Measurements from ENCODE around the gene FBXW9. TPM values are rescaled to one million over a fixed set of nuclear protein-coding genes. Genes with fewer than 3 reads are reported as not detected.
A peak's percentile ranks its signal among the peaks of the same experiment; 100 is the strongest.
"Not testable (repeated sequence)": the region's sequence is repeated elsewhere in the genome, so short reads cannot be mapped to it uniquely, and the experiment has no call there.

FBXW9 gene
- total RNA-seq, 6 experiments from 2014 or later, result 1.6 to 4.9 (median 2.6) TPM

DNA sequence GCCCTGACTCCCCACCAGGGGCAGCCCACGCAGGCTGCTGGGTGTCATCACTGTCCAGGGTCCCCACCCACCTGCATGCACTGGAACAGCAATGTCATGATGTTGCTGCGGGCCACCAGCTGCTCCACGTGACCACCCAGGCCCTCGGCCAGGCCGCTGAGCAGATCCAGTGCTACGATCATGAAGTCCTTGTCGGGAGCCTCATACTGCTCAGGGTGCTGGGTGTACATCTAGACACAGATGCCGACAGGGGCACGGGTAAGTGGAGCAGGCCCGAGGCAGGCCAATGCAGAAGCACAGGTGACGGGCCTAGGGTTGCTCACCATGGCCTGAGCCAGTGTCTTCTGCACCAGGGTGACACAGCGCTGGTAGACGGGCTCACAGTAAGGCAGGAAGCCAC is 8.7 kb upstream of the FBXW9 start:
- Histone ChIP-seq H3K27ac (no peak overlapping the region), H3K27me3 (no peaks in the 10 kb centered on the region), H3K9me3 (no peaks in the 10 kb centered on the region), H3K4me1 (no peaks in the 10 kb centered on the region), H3K4me3 (no peak overlapping the region), H3K36me3 (peaks cover under 1 to 82% (median 38%) of the 10 kb centered on the region in 4 donors)
- peak in 1 of 4 donors; percentile 8 for ATAC-seq
- WGBS (ENCODE audit: insufficient coverage, low coverage, low lambda C conversion rate, missing lambda C conversion rate), result 100% methylated on average over 1 of the region's 13 CpGs
- DNase-seq, result no peak
- TF ChIP-seq POLR2A (IDR thresholded peaks at IDR 0.05), result no peak
- TF ChIP-seq, protein P1, sequence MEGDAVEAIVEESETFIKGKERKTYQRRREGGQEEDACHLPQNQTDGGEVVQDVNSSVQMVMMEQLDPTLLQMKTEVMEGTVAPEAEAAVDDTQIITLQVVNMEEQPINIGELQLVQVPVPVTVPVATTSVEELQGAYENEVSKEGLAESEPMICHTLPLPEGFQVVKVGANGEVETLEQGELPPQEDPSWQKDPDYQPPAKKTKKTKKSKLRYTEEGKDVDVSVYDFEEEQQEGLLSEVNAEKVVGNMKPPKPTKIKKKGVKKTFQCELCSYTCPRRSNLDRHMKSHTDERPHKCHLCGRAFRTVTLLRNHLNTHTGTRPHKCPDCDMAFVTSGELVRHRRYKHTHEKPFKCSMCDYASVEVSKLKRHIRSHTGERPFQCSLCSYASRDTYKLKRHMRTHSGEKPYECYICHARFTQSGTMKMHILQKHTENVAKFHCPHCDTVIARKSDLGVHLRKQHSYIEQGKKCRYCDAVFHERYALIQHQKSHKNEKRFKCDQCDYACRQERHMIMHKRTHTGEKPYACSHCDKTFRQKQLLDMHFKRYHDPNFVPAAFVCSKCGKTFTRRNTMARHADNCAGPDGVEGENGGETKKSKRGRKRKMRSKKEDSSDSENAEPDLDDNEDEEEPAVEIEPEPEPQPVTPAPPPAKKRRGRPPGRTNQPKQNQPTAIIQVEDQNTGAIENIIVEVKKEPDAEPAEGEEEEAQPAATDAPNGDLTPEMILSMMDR (IDR thresholded peaks at IDR 0.05), result no peak
- intact Hi-C loops (cut with DNase I), result loop anchor here in 1 of 2 donors (10.0 kb wide), 1 partner anchor 50 kb away; the partner anchor contains the start of gene BEST2

DNA sequence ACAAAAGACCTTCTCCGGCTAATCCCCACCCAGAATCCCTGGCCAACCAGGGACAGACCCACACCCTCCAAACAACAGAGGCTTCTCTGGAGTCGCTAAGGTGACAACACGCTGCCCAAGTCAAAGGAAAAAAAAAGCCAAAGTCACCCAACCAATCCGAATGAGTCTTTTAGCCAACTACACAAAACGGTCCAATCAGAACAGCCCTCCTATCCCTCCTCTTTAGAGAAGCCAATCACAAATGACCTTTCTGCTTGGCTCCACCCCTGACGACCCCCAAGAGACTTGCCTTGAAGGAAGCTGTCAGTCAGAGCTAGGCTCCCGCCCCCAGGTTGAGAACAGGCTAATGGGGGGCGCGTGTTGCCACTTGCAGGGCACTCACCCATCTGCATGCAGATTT is 6.6 kb upstream of the FBXW9 start:
- H3K4me3 ChIP-seq, result no peak overlapping the region
- peaks cover 0 to 66% (median 31%) of the 10 kb centered on the region in 4 donors for H3K36me3 ChIP-seq
- no peak overlapping the region for H3K27ac ChIP-seq
- H3K4me1 ChIP-seq, result no peaks in the 10 kb centered on the region
- 79% methylated on average over 4 of the region's 9 CpGs for WGBS (ENCODE audit: insufficient coverage, low coverage, low lambda C conversion rate, missing lambda C conversion rate)
- H3K27me3 ChIP-seq, result no peaks in the 10 kb centered on the region
- DNase-seq (no peak), ATAC-seq (peak in 1 of 4 donors; percentile 9)
- TF ChIP-seq POLR2A (IDR thresholded peaks at IDR 0.05), result no peak
- TF ChIP-seq, protein P1 (IDR thresholded peaks at IDR 0.05), result no peak
- no peaks in the 10 kb centered on the region for H3K9me3 ChIP-seq
- intact Hi-C loops (cut with DNase I), result loop anchor here in 1 of 2 donors (10.0 kb wide), 1 partner anchor 52 kb away; the partner anchor contains the start of gene BEST2

DNA sequence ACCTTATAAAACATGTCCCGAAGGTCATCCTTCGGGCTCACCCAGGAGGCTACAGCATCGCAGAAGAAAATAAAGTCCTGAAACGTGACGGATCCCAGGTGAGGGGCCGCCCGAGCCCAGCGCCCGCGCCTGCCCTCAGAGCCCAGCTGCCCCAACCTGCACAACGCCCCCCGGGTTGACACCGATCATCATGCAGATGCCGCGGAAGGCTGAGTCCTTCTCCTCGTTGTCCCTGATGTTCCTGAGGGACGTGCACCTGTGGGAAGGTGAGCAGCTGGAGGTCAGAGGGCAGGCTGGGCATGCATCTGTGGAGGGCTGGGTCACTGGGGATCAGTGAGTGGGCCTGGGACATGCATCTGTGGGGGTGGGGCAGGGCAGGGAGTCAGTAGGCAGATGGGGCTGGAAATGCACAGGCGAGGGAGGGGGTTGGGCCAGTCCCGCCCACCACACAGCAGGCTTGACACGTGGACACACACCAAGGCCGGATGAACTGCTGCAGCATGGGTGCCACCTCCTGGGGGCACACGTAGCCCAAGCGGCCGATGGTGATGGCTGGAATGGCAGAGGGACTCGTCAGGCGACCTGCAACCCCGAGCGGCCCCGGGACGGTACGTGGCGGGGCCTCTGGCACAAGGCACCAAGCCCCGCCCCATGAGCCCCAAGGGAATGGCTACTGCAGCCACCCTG is 5.3 kb upstream of the FBXW9 start:
- intact Hi-C loops (cut with DNase I), result loop anchor here in 1 of 2 donors (10.0 kb wide), 1 partner anchor 53 kb away; the partner anchor contains the start of gene BEST2
- peaks cover 0 to 58% (median 28%) of the 10 kb centered on the region in 4 donors for H3K36me3 ChIP-seq
- DNase-seq, result no peak

GRCh38 chr19:12698138-12698537 is 1.7 kb upstream of the FBXW9 start:
- Histone ChIP-seq H3K4me1 (peaks cover 0 to 11% (median 4%) of the 10 kb centered on the region in 4 donors), H3K27ac (no peak overlapping the region), H3K9me3 (no peaks in the 10 kb centered on the region), H3K36me3 (peaks cover 0 to 26% (median 7%) of the 10 kb centered on the region in 4 donors), H3K27me3 (no peaks in the 10 kb centered on the region), H3K4me3 (no peak overlapping the region)
- DNase-seq, result no peak
- no peak for TF ChIP-seq POLR2A (IDR thresholded peaks at IDR 0.05)
- TF ChIP-seq, protein P1 (IDR thresholded peaks at IDR 0.05), result no peak
- WGBS (ENCODE audit: insufficient coverage, low coverage, low lambda C conversion rate, missing lambda C conversion rate), result 71% methylated on average over 5 of the region's 6 CpGs
- intact Hi-C loops (cut with DNase I), result no loop called here
- ATAC-seq, result no peak

More for the DNA sequence above, 5.3 kb upstream of the FBXW9 start:
- TF ChIP-seq, protein P1 (IDR thresholded peaks at IDR 0.05), result no peak
- no peak for TF ChIP-seq POLR2A (IDR thresholded peaks at IDR 0.05)
- peaks cover 0 to 4% (median 0%) of the 10 kb centered on the region in 4 donors for H3K4me1 ChIP-seq
- peak in 1 of 4 donors; percentile 7 for ATAC-seq
- 93% methylated on average over 14 of the region's 33 CpGs for WGBS (ENCODE audit: insufficient coverage, low coverage, low lambda C conversion rate, missing lambda C conversion rate)
- no peak overlapping the region for H3K27ac ChIP-seq
- H3K4me3 ChIP-seq, result no peak overlapping the region
- H3K27me3 ChIP-seq, result no peaks in the 10 kb centered on the region
- no peaks in the 10 kb centered on the region for H3K9me3 ChIP-seq

DNA sequence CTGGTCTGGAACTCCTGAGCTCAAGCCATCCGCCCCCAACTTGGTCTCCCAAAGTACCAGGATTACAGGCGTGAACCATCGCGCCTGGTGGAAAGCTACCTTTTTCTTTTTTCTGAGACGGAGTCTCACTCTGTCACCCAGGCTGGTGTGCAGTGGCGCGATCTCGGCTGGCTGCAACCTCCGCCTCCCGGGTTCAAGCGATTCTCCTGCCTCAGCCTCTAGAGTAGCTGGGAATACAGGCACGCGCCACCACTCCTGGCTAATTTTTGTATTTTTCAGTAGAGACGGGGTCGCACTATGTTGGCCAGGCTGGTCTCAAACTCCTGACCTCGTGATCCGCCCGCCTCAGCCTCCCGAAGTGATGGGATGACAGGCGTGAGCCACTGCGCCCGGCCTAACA is 994 bp upstream of the FBXW9 start:
- H3K27me3 ChIP-seq; DNase-seq; intact Hi-C loops (cut with DNase I); H3K27ac ChIP-seq; H3K4me3 ChIP-seq; H3K9me3 ChIP-seq; ATAC-seq: not testable (repeated sequence)
- Histone ChIP-seq H3K36me3 (peaks cover 0 to 19% (median 6%) of the 10 kb centered on the region in 4 donors), H3K4me1 (peaks cover 0 to 11% (median 4%) of the 10 kb centered on the region in 4 donors)
- WGBS (ENCODE audit: insufficient coverage, low coverage, low lambda C conversion rate, missing lambda C conversion rate), result 90% methylated on average over 13 of the region's 22 CpGs
